Stimulated activated CD4-positive, alpha-beta T cell treated with anti-CD3 and anti-CD28 coated beads, Interleukin-12 subunit alpha, Interleukin-12 subunit beta, amount 100 ng/mL, for 24 hours (primary cell): Measurements from ENCODE around the gene INPP4B.
"Not testable (repeated sequence)": the region's sequence is repeated elsewhere in the genome, so short reads cannot be mapped to it uniquely, and the experiment has no call there.

Experiments used
- DNase-seq, 2 experiments: peaks; one replicate each; pipeline ENCODE4 v3.0.0-alpha.2; 2020; ENCODE audit warnings: low read depth in 2 of 2

INPP4B gene

GRCh38 chr4:142686081-142686480 lies 160.0 kb downstream of the INPP4B start:
- no peak for DNase-seq

GRCh38 chr4:142683997-142684396 lies 162.1 kb downstream of the INPP4B start:
- no peak for DNase-seq

GRCh38 chr4:142683503-142683902 lies 162.6 kb downstream of the INPP4B start:
- no peak for DNase-seq

GRCh38 chr4:142671516-142671915 lies 174.6 kb downstream of the INPP4B start:
- no peak for DNase-seq

- no peak for DNase-seq
These were observed 182.3 kb downstream of the INPP4B start for GRCh38 chr4:142663828-142664227.

GRCh38 chr4:142660728-142661127 lies 185.4 kb downstream of the INPP4B start:
- DNase-seq = no peak

GRCh38 chr4:142656178-142656577 lies 189.9 kb downstream of the INPP4B start:
- DNase-seq = no peak

- DNase-seq = no peak
These were observed 197.7 kb downstream of the INPP4B start for GRCh38 chr4:142648378-142648777.

GRCh38 chr4:142645475-142646108 lies 200.5 kb downstream of the INPP4B start:
- DNase-seq = no peak

GRCh38 chr4:142644628-142645027 lies 201.5 kb downstream of the INPP4B start:
- DNase-seq = not testable (repeated sequence)

GRCh38 chr4:142637614-142638013 lies 208.5 kb downstream of the INPP4B start:
- no peak for DNase-seq

- DNase-seq = no peak
These were observed 214.3 kb downstream of the INPP4B start for GRCh38 chr4:142631836-142632235.

GRCh38 chr4:142615324-142615665 lies 230.8 kb downstream of the INPP4B start:
- no peak for DNase-seq

- no peak for DNase-seq
These were observed 231.3 kb downstream of the INPP4B start for GRCh38 chr4:142614621-142615323.

- no peak for DNase-seq
These were observed 238.1 kb downstream of the INPP4B start for GRCh38 chr4:142607976-142608375.

- no peak for DNase-seq
These were observed 245.1 kb downstream of the INPP4B start for GRCh38 chr4:142600952-142601351.

- DNase-seq = no peak
These were observed 248.0 kb downstream of the INPP4B start for GRCh38 chr4:142598132-142598531.

GRCh38 chr4:142596595-142596994 lies 249.5 kb downstream of the INPP4B start:
- DNase-seq = no peak

GRCh38 chr4:142596121-142596520 lies 250.0 kb downstream of the INPP4B start:
- DNase-seq = no peak

- DNase-seq = no peak
These were observed 250.8 kb downstream of the INPP4B start for GRCh38 chr4:142595222-142595871.

GRCh38 chr4:142585411-142585810 lies 260.7 kb downstream of the INPP4B start:
- no peak for DNase-seq

GRCh38 chr4:142583708-142584107 lies 262.4 kb downstream of the INPP4B start:
- no peak for DNase-seq

GRCh38 chr4:142582340-142582739 lies 263.8 kb downstream of the INPP4B start:
- DNase-seq = no peak
